AG04450 (cell line): ENCODE results near the gene SNCB. TPM values are rescaled to one million over a fixed set of nuclear protein-coding genes. Genes with fewer than 3 reads are reported as not detected.

Source experiments
- CTCF ChIA-PET: fragments of 300-600, 350-600 bp; formaldehyde crosslinking; extraction: SDS; loops from one replicate; lab custom pipeline; 2022; ENCODE audit warnings: antibody characterized with exemption, inconsistent platforms; lab: Charles Lee
- POLR2A ChIA-PET: fragments of 350-600 bp; formaldehyde crosslinking; extraction: SDS; loops from one replicate; lab custom pipeline; 2021; ENCODE audit warnings: antibody characterized with exemption, inconsistent platforms; lab: Yijun Ruan, JAX
- DNase-seq: peaks from one replicate; pipeline ENCODE4 v3.0.0-alpha.2; 2011; ENCODE audit warnings: low read depth, low spot score
- H3K27ac ChIP-seq: one replicate; pipeline ENCODE4 v1.5.1; 2012; ENCODE audit warnings: low read depth, low read length, control low read depth
- H3K27me3 ChIP-seq: one replicate; pipeline ENCODE4 v1.6.0; 2012; ENCODE audit warnings: low read length; ENCODE audit not compliant: control insufficient read depth, insufficient read depth
- H3K4me3 ChIP-seq: 2 replicates; pipeline ENCODE4 v1.5.1; 2011; ENCODE audit warnings: mild to moderate bottlenecking, low read depth, low read length, control low read depth
- H3K9me3 ChIP-seq: 2 replicates; pipeline ENCODE4 v1.5.1; 2012; ENCODE audit warnings: low read length; ENCODE audit not compliant: control insufficient read depth, insufficient read depth
- polyA plus RNA-seq: library from polyadenylated mRNA; depleted of rRNA; stranded (reverse); fragments of >200 nt; gene quantifications from 2 replicates; pipeline ENCODE4 v1.2.3, GENCODE V29; 2011
- TF ChIP-seq, protein P1 (sequence below): IDR thresholded peaks from 2 replicates; pipeline ENCODE4 v1.5.1; 2011; ENCODE audit warnings: low read depth, low read length, control low read depth, inconsistent platforms

The SNCB gene
- polyA plus RNA-seq, 1 experiment = 0.17 TPM

DNA sequence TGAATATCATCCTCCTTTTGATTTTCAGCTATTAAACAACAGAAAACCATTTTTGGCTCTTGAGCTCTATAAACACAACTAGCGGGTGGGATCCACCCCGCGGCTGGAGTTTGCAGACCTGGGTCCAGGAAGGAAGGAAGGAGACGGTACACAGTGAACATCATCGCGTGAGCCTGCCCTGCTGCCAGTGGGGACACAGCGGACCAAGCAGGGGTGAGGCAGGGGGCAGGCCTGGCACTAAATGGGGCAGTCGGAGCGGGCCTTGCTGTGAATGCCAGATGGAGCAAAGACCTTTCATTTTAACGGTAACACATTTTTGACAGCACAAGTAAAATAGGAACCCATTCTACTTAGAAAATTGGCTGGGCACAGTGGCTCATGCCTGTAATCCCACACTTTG lies 31.3 kb upstream of the SNCB start:
- ChIA-PET CTCF (interaction anchor here (0.8 to 5.6 kb wide), 30 partner anchors 8 to 932 kb away, joined by 3 to 112 read pairs (median 9); partner anchors contain the start of genes EIF4E1B, SNCB and TSPAN17), POLR2A (interaction anchor here (0.7 kb wide), 1 partner anchor 54 kb away, joined by 5 read pairs; no protein-coding TSS in a partner anchor)
- TF ChIP-seq, protein P1, sequence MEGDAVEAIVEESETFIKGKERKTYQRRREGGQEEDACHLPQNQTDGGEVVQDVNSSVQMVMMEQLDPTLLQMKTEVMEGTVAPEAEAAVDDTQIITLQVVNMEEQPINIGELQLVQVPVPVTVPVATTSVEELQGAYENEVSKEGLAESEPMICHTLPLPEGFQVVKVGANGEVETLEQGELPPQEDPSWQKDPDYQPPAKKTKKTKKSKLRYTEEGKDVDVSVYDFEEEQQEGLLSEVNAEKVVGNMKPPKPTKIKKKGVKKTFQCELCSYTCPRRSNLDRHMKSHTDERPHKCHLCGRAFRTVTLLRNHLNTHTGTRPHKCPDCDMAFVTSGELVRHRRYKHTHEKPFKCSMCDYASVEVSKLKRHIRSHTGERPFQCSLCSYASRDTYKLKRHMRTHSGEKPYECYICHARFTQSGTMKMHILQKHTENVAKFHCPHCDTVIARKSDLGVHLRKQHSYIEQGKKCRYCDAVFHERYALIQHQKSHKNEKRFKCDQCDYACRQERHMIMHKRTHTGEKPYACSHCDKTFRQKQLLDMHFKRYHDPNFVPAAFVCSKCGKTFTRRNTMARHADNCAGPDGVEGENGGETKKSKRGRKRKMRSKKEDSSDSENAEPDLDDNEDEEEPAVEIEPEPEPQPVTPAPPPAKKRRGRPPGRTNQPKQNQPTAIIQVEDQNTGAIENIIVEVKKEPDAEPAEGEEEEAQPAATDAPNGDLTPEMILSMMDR = no peak
- Histone ChIP-seq H3K27me3 (peaks cover 21% of the 10 kb centered on the region), H3K4me3 (no peak overlapping the region), H3K9me3 (no peaks in the 10 kb centered on the region; the same call in 1 of the 2 replicates), H3K27ac (no peak overlapping the region)
- no peak for DNase-seq

DNA sequence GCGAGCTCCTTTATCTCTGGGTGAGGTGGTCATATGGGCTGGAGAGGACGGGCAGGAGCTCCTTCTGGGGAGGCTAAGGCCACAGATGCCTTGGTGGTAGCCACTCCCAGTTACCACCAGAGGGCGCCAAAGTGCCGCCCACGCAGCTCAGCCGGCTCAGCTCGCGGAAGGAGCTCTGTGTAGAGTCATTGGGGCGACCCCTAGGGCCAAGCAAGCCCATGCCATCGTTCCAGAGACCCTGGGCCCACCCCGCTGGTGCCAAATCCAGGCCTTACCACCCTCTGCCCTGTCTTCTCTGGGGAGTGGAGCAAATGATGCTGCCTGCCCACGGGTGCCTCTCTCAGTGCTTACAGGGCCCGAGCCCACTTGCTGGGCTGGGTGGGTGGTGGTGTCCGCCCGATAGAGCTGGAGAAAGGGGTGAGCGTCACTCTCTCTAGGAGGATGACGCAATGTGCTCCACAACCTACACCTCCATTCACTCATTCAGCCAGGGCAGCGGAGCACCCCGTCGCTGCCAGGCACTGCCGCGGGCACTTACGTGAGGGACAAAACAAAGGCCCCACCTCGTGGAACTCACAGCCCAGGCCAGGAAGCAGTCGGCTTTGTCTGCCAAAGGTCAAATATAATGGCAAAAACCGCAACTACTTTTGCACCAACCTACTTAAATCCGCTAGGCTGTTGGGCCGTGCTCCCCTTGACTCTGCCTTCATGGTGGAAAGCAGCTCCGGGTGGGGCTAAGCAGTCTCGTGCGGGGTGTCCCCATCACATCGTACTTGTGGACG lies 30.7 kb upstream of the SNCB start:
- CTCF ChIA-PET = interaction anchor here (0.6 to 5.6 kb wide), 128 partner anchors 9 to 932 kb away, joined by 3 to 112 read pairs (median 4); partner anchors contain the start of genes EIF4E1B, FAF2, FGFR4 and RNF44
- Histone ChIP-seq H3K9me3 (no peaks in the 10 kb centered on the region; the same call in 1 of the 2 replicates), H3K27ac (no peak overlapping the region), H3K4me3 (no peak overlapping the region), H3K27me3 (peaks cover 21% of the 10 kb centered on the region)
- TF ChIP-seq, protein P1 = peak; percentile 95
- peak; percentile 26 for DNase-seq
- POLR2A ChIA-PET = interaction anchor here (0.6 to 1.2 kb wide), 2 partner anchors 13 to 279 kb away, joined by 4 to 7 read pairs; partner anchors contain the start of gene TSPAN17

DNA sequence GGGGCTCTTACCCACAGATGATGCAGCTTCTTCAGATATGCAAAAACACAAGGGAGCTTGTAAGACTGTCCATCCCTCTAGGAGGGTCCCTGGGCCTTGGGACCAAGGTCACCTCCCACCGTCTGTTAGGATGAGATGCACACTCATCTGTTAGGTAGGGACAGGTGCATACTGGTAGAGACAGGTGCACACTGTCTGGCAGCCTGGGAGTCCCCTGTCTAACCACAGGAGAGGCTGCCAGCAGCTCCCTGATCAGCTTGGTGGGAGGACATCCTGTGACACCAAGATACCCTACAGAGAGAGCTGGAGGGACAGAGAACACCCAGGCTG lies 30.2 kb upstream of the SNCB start:
- TF ChIP-seq, protein P1 = no peak
- DNase-seq = no peak
- ChIA-PET CTCF (interaction anchor here (0.6 to 5.6 kb wide), 124 partner anchors 9 to 931 kb away, joined by 3 to 112 read pairs (median 4); partner anchors contain the start of genes EIF4E1B, FAF2, FGFR4 and RNF44), POLR2A (interaction anchor here (0.6 to 1.2 kb wide), 2 partner anchors 13 to 280 kb away, joined by 4 to 7 read pairs; partner anchors contain the start of gene TSPAN17)
- H3K9me3 ChIP-seq = no peaks in the 10 kb centered on the region; the same call in 1 of the 2 replicates
- peaks cover 19% of the 10 kb centered on the region for H3K27me3 ChIP-seq
- no peak overlapping the region for H3K4me3 ChIP-seq
- no peak overlapping the region for H3K27ac ChIP-seq

DNA sequence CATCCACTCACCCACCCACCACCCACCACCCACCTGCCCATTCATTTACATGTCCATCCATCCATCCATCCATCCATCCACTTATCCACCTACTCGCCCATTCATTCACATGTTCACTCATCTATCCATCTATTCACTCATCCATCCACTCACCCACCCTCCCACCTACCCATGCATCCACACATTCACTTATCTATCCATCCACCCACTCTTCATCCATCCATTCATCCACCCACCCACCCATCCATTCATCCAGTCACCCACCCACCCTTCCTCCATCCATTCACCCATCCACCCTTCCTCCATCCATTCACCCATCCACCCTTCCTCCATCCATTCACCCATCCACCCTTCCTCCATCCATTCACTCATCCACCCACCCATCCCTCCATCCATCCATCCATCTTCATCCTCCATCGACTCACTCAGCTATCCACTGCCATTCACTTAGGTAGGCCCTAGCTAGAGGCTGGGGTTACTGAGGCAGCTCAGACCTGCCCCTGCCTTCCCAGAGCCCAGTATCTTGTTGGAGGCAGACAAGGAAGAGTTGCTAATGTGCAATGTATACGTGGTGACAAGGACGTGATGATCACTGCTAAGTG lies 29.6 kb upstream of the SNCB start:
- no peak for DNase-seq
- TF ChIP-seq, protein P1 = no peak
- Histone ChIP-seq H3K27ac (no peak overlapping the region), H3K9me3 (no peaks in the 10 kb centered on the region; the same call in 1 of the 2 replicates), H3K27me3 (peaks cover 14% of the 10 kb centered on the region), H3K4me3 (no peak overlapping the region)
- ChIA-PET CTCF (interaction anchor here (0.6 to 5.6 kb wide), 121 partner anchors 10 to 931 kb away, joined by 3 to 112 read pairs (median 5); partner anchors contain the start of genes EIF4E1B, FAF2, FGFR4 and RNF44), POLR2A (interaction anchor here (0.6 to 1.2 kb wide), 2 partner anchors 12 to 280 kb away, joined by 4 to 7 read pairs; partner anchors contain the start of gene TSPAN17)
